Lower leg skin (tissue), 4 donors: Measurements from ENCODE around the gene CRY2. TPM values are rescaled to one million over a fixed set of nuclear protein-coding genes. Genes with fewer than 3 reads are reported as not detected.
"Not testable (repeated sequence)": the region's sequence is repeated elsewhere in the genome, so short reads cannot be mapped to it uniquely, and the experiment has no call there.

ENCODE experiments used
- DNase-seq, 2 donors: peaks; one replicate each; pipeline ENCODE4 v3.0.0-alpha.2; 2019; ENCODE audit warnings: low spot score in 2 of 2
- H3K4me3 ChIP-seq: fragments of 200-600 bp; sonication (generic); 2 replicates; pipeline ENCODE4 v1.5.1; 2017; ENCODE audit warnings: mild to moderate bottlenecking, low read depth; ENCODE audit not compliant: poor library complexity, severe bottlenecking
- CTCF ChIP-seq, 3 donors: fragments of 450-650 bp; IDR thresholded peaks; one replicate each; pipeline ENCODE4 v1.5.1; 2016; ENCODE audit warnings: antibody characterized with exemption in 3 of 3, mild to moderate bottlenecking in 3 of 3, moderate library complexity in 2 of 3
- POLR2A ChIP-seq, 2 donors: fragments of 450-650 bp; IDR thresholded peaks; one replicate each; pipeline ENCODE4 v1.6.1; 2016 to 2017; ENCODE audit warnings: antibody characterized with exemption in 2 of 2, mild to moderate bottlenecking in 1 of 2, moderate library complexity in 1 of 2
- WGBS, 2 donors: methylation state at CpG; one replicate each; pipeline ENCODE4 v1.1.5; 2018; 5-methylcytosine and 5-hydroxymethylcytosine counted together
- intact Hi-C: fragments of 100-400 bp; cut with DNase I; formaldehyde crosslinking; loops from one replicate; pipeline ENCODE4 v1.15.0; 2023; ENCODE audit warnings: low total_unique reads
- total RNA-seq, 4 donors: library from RNA; depleted of rRNA; stranded (reverse); fragments of >200 nt; gene quantifications; one replicate each; pipeline ENCODE4 v1.1.0, GENCODE V29; 2016

CRY2 gene
- total RNA-seq, 4 donors from 2014 or later: 59.6 to 92.1 (median 70.1) TPM

GRCh38 chr11:45830596-45830995 lies 16.7 kb upstream of the CRY2 start:
- WGBS, 2 donors: 83 to 94% methylated on average over 2 of the region's 2 CpGs
- DNase-seq: no peak
- TF ChIP-seq CTCF (IDR thresholded peaks at IDR 0.05): no peak
- TF ChIP-seq POLR2A (IDR thresholded peaks at IDR 0.05): no peak
- intact Hi-C loops: no loop called here
- H3K4me3 ChIP-seq: no peak overlapping the region

GRCh38 chr11:45832811-45833441 lies 14.3 kb upstream of the CRY2 start:
- WGBS, 2 donors: 68 to 77% methylated on average over 9 of the region's 9 CpGs
- DNase-seq: no peak
- TF ChIP-seq CTCF (IDR thresholded peaks at IDR 0.05): no peak
- no peak for TF ChIP-seq POLR2A (IDR thresholded peaks at IDR 0.05)
- H3K4me3 ChIP-seq: no peak overlapping the region
- intact Hi-C loops: no loop called here

GRCh38 chr11:45833761-45834160 lies 13.5 kb upstream of the CRY2 start:
- H3K4me3 ChIP-seq: no peak overlapping the region
- DNase-seq: peak in 1 of 2 donors; percentile 31
- TF ChIP-seq CTCF (IDR thresholded peaks at IDR 0.05) (no peak), POLR2A (IDR thresholded peaks at IDR 0.05) (no peak)
- intact Hi-C loops: no loop called here
- WGBS, 2 donors: 37 to 38% methylated on average over 3 of the region's 3 CpGs

- intact Hi-C loops: no loop called here
- TF ChIP-seq POLR2A (IDR thresholded peaks at IDR 0.05) (no peak), CTCF (IDR thresholded peaks at IDR 0.05) (no peak)
- DNase-seq: peak in 1 of 2 donors; percentile 60
- 57 to 67% methylated on average over 4 of the region's 4 CpGs for WGBS, 2 donors
- no peak overlapping the region for H3K4me3 ChIP-seq
Observed at GRCh38 chr11:45834298-45834756, 12.9 kb upstream of the CRY2 start.

GRCh38 chr11:45839204-45839603 lies 8.1 kb upstream of the CRY2 start:
- peak in 1 of 2 donors; percentile 67 for DNase-seq
- no peak overlapping the region for H3K4me3 ChIP-seq
- 68 to 82% methylated on average over 6 of the region's 6 CpGs for WGBS, 2 donors
- intact Hi-C loops: no loop called here
- TF ChIP-seq CTCF (IDR thresholded peaks at IDR 0.05) (no peak), POLR2A (IDR thresholded peaks at IDR 0.05) (no peak)

DNA sequence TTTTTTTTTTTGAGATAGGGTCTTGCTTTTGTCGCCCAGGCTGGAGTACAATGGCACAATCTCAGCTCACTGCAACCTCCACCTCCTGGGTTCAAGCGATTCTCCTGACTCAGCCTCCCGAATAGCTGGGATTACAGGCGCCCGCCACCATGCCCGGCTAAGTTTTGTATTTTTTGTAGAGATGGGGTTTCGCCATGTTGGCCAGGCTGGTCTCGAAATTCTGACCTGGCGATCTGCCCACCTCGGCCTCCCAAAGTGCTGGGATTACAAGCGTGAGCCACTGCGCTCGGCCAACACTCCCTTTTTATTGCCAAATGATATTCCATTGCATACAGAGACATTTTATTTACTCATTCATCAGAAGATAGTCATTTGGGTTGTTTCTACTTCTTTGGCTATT lies 7.0 kb upstream of the CRY2 start:
- DNase-seq: peak in 1 of 2 donors; percentile 64
- H3K4me3 ChIP-seq, intact Hi-C loops: not testable (repeated sequence)
- 83 to 93% methylated on average over 13 of the region's 13 CpGs for WGBS, 2 donors
